ENCODE data around the gene SSTR5.
A peak's percentile ranks its signal among the peaks of the same experiment; 100 is the strongest.

SSTR5 gene

GRCh38 chr16:1056196-1056595 lies 16.4 kb upstream of the SSTR5 start:
- DNase-seq, result no peak

GRCh38 chr16:1057252-1057932 lies 15.2 kb upstream of the SSTR5 start:
- DNase-seq, result peak; percentile 66

- no peak for DNase-seq
Measured at GRCh38 chr16:1058216-1058615, 14.3 kb upstream of the SSTR5 start.

- DNase-seq, result no peak
Measured at GRCh38 chr16:1059310-1059709, 13.2 kb upstream of the SSTR5 start.

GRCh38 chr16:1060416-1061340 lies 11.9 kb upstream of the SSTR5 start:
- DNase-seq, result no peak

- no peak for DNase-seq
Measured at GRCh38 chr16:1061769-1062505, 10.6 kb upstream of the SSTR5 start.

GRCh38 chr16:1062895-1063294 lies 9.7 kb upstream of the SSTR5 start:
- DNase-seq, result no peak

- no peak for DNase-seq
Measured at GRCh38 chr16:1063728-1064127, 8.8 kb upstream of the SSTR5 start.

GRCh38 chr16:1065469-1066128 lies 6.9 kb upstream of the SSTR5 start:
- DNase-seq, result no peak

- DNase-seq, result no peak
Measured at GRCh38 chr16:1066584-1067172, 5.9 kb upstream of the SSTR5 start.

- no peak for DNase-seq
Measured at GRCh38 chr16:1067629-1068028, 4.9 kb upstream of the SSTR5 start.

- DNase-seq, result no peak
Measured at GRCh38 chr16:1068451-1068850, 4.1 kb upstream of the SSTR5 start.

GRCh38 chr16:1069154-1069553 lies 3.4 kb upstream of the SSTR5 start:
- no peak for DNase-seq

- no peak for DNase-seq
Measured at GRCh38 chr16:1070084-1070863, 2.3 kb upstream of the SSTR5 start.

- DNase-seq, result no peak
Measured at GRCh38 chr16:1070864-1071408, 1.6 kb upstream of the SSTR5 start.

GRCh38 chr16:1071561-1072225 lies 854 bp upstream of the SSTR5 start:
- no peak for DNase-seq

GRCh38 chr16:1073262-1073558 lies 663 bp downstream of the SSTR5 start:
- DNase-seq, result no peak

- DNase-seq, result no peak
Measured at GRCh38 chr16:1073566-1074378, 1.2 kb downstream of the SSTR5 start.

- no peak for DNase-seq
Measured at GRCh38 chr16:1074379-1074649, 1.8 kb downstream of the SSTR5 start.

- no peak for DNase-seq
Measured at GRCh38 chr16:1075546-1075945, 3.0 kb downstream of the SSTR5 start.
